Colonic mucosa (tissue), 4 donors: ENCODE results near the gene LOXHD1. TPM values are rescaled to one million over a fixed set of nuclear protein-coding genes. Genes with fewer than 3 reads are reported as not detected.

Experiments used
- DNase-seq: peaks from one replicate; pipeline ENCODE4 v3.0.0-alpha.2; 2020
- H3K27ac ChIP-seq: fragments of 200-600 bp; one replicate; pipeline ENCODE4 v1.8.0; 2021
- H3K27me3 ChIP-seq: fragments of 200-600 bp; one replicate; pipeline ENCODE4 v1.8.0; 2021
- H3K36me3 ChIP-seq: fragments of 200-600 bp; one replicate; pipeline ENCODE4 v1.8.0; 2021
- H3K4me1 ChIP-seq: fragments of 200-600 bp; one replicate; pipeline ENCODE4 v1.8.0; 2021; ENCODE audit warnings: mild to moderate bottlenecking
- H3K4me3 ChIP-seq: fragments of 200-600 bp; one replicate; pipeline ENCODE4 v1.8.0; 2021
- H3K9ac ChIP-seq, 2 donors: one replicate each; pipeline ENCODE4 v1.7.0; 2013; ENCODE audit warnings: control low read depth in 2 of 2, low read depth in 2 of 2, low read length in 2 of 2
- H3K9me3 ChIP-seq: fragments of 200-600 bp; one replicate; pipeline ENCODE4 v1.8.0; 2021
- intact Hi-C: fragments of 100-400 bp; cut with DNase I; formaldehyde crosslinking; loops from one replicate; pipeline ENCODE4 v1.14.1; 2022
- total RNA-seq, 2 donors: library from RNA; stranded (reverse); fragmentation: NEBNext Ultra II Directional in 1 of 2; extraction: Animal tissue kit (Norgen Biotek cat#: 25700) in 1 of 2; gene quantifications; one replicate each; pipeline ENCODE4 v1.2.1, GENCODE V29; 2021
- TF ChIP-seq, protein P1 (sequence below): fragments of 200-600 bp; IDR thresholded peaks from one replicate; pipeline ENCODE4 v1.8.0; 2022; ENCODE audit warnings: antibody characterized with exemption, mild to moderate bottlenecking
- donor health status: healthy.
- donor health status: DM: no; HTN: no; CAD: no.
- donor health status: DM: no; HTN: no; CAD: no.

The LOXHD1 gene
- total RNA-seq, 2 donors from 2014 or later = not detected

DNA sequence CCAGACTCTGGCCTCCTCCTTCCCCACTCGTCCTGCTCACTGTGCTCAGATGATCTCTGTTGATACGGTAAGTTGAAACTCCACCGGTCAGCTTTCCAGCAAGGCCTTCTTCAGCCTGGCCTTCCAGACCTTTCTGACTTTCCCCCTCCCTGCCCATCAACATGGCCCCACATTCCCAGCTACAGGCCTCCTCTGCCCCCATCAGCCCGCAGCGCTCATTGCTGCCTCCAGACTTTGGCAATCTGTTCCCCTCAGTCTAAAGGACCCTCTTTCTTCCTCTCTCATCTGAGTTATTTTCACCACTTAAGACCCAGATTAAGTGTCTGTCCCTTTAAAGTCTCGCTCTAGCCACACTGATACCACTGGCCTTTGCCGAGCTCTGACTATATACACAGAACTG lies 10.6 kb downstream of the LOXHD1 start:
- H3K4me1 ChIP-seq = no peaks in the 10 kb centered on the region
- H3K9ac ChIP-seq = no peak overlapping the region
- no peak overlapping the region for H3K27ac ChIP-seq
- no peaks in the 10 kb centered on the region for H3K9me3 ChIP-seq
- no peaks in the 10 kb centered on the region for H3K27me3 ChIP-seq
- intact Hi-C loops = no loop called here
- no peak overlapping the region for H3K4me3 ChIP-seq
- no peak for DNase-seq
- H3K36me3 ChIP-seq = no peaks in the 10 kb centered on the region
- TF ChIP-seq, protein P1, sequence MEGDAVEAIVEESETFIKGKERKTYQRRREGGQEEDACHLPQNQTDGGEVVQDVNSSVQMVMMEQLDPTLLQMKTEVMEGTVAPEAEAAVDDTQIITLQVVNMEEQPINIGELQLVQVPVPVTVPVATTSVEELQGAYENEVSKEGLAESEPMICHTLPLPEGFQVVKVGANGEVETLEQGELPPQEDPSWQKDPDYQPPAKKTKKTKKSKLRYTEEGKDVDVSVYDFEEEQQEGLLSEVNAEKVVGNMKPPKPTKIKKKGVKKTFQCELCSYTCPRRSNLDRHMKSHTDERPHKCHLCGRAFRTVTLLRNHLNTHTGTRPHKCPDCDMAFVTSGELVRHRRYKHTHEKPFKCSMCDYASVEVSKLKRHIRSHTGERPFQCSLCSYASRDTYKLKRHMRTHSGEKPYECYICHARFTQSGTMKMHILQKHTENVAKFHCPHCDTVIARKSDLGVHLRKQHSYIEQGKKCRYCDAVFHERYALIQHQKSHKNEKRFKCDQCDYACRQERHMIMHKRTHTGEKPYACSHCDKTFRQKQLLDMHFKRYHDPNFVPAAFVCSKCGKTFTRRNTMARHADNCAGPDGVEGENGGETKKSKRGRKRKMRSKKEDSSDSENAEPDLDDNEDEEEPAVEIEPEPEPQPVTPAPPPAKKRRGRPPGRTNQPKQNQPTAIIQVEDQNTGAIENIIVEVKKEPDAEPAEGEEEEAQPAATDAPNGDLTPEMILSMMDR = no peak

DNA sequence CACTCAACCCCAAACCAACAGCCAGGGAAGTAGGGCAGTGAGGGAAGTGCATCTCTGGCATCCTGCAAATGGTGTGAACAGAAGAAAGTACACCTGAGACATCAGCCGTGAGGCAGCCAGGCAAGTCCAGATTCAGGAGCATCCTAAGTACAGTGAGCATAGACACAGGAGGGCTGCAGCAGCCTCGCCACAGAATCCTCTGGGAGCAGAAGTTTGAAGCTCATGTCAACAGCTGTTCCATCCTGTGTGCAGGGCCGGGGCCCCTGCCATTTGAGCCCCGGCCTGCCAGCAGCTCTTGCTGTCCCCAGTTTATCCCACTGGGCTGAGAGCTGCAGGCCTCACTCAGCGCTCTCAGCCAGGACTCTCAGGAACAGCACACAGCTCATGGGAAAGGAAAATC lies 14.5 kb downstream of the LOXHD1 start:
- Histone ChIP-seq H3K9me3 (no peaks in the 10 kb centered on the region), H3K4me1 (no peaks in the 10 kb centered on the region), H3K36me3 (no peaks in the 10 kb centered on the region), H3K9ac (no peak overlapping the region), H3K27me3 (no peaks in the 10 kb centered on the region), H3K27ac (no peak overlapping the region), H3K4me3 (no peak overlapping the region)
- TF ChIP-seq, protein P1 = no peak
- intact Hi-C loops = no loop called here
- DNase-seq = no peak

DNA sequence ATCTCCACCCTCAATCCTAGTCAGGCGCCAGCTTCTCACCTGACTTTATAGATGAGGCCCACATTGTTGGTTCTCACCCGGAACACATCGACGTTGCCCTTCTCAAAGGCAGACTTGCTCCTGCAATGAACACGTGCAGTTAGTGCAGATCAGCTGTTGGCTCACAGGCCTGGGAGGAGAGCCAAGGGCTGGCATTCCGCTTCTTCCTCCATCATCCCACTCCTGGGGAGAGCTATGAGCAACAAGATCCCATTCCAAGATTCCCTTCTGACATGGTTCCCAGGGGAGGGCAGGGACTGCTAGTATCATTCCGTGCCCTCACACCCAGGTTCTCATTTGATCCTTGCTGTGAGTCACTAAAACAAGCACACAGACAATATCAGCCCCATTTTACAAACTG lies 15.1 kb downstream of the LOXHD1 start:
- TF ChIP-seq, protein P1 = no peak
- Histone ChIP-seq H3K27me3 (no peaks in the 10 kb centered on the region), H3K36me3 (no peaks in the 10 kb centered on the region), H3K9ac (no peak overlapping the region), H3K4me3 (no peak overlapping the region), H3K4me1 (no peaks in the 10 kb centered on the region), H3K9me3 (no peaks in the 10 kb centered on the region), H3K27ac (no peak overlapping the region)
- no peak for DNase-seq
- intact Hi-C loops = no loop called here

DNA sequence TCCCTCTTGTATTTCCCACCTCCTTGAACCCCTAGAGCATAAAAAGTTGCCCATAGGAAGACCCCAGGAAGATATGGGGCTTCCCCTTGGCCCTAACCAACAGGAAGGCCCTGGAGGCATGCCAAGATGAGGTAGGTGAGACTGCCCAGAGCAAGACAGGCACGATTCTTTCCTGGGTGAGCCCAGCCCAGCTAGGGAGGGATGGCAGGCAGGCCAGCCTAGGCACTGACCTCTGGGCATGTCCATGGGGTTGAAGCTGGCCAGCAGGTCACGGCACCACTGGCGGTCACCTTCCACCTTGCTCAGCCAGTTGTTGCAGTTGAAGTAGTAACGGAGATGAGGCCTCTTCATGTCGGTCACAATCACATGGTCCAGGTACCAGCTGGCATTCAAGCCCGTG lies 17.6 kb downstream of the LOXHD1 start:
- TF ChIP-seq, protein P1 = no peak
- no peaks in the 10 kb centered on the region for H3K4me1 ChIP-seq

DNA sequence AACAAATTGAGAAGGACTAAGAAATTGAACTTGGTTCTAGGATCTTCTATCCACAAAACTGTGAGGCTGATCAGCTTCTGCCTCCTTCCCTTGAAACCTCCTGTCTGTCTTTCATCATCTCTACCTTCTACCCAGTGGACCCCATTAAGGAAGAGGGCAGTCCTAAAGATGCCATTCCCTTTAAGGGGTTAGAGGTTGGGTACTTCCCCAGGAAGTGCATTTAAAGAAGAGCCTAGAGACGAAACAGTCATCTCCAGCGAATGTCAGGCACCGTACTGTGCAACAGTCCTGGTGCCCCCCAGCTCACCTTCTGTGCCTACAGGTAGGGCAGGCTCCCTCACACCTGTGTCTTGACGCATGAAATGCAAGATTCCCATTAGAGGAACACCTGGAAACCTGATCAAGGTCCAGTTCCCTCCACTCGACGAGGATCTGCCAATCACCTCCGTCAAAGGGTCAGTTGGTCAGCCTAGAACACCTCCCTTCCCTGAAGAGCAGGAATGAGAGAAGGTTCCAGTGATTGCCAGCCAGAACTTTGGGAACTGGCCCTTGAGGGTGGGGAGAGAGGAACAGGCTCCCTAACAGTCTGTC lies 20.9 kb downstream of the LOXHD1 start:
- Histone ChIP-seq H3K36me3 (no peaks in the 10 kb centered on the region), H3K9me3 (no peaks in the 10 kb centered on the region), H3K27ac (no peak overlapping the region), H3K9ac (no peak overlapping the region), H3K4me1 (no peaks in the 10 kb centered on the region), H3K4me3 (no peak overlapping the region), H3K27me3 (no peaks in the 10 kb centered on the region)
- intact Hi-C loops = no loop called here
- DNase-seq = no peak
- TF ChIP-seq, protein P1 = no peak

More for the DNA sequence above, 17.6 kb downstream of the LOXHD1 start:
- no peak overlapping the region for H3K27ac ChIP-seq
- DNase-seq = no peak
- no peaks in the 10 kb centered on the region for H3K27me3 ChIP-seq
- H3K9me3 ChIP-seq = no peaks in the 10 kb centered on the region
- no peak overlapping the region for H3K9ac ChIP-seq
- H3K36me3 ChIP-seq = no peaks in the 10 kb centered on the region
- intact Hi-C loops = no loop called here
- no peak overlapping the region for H3K4me3 ChIP-seq
